ENCODE measurements around the gene UROC1.

DNA sequence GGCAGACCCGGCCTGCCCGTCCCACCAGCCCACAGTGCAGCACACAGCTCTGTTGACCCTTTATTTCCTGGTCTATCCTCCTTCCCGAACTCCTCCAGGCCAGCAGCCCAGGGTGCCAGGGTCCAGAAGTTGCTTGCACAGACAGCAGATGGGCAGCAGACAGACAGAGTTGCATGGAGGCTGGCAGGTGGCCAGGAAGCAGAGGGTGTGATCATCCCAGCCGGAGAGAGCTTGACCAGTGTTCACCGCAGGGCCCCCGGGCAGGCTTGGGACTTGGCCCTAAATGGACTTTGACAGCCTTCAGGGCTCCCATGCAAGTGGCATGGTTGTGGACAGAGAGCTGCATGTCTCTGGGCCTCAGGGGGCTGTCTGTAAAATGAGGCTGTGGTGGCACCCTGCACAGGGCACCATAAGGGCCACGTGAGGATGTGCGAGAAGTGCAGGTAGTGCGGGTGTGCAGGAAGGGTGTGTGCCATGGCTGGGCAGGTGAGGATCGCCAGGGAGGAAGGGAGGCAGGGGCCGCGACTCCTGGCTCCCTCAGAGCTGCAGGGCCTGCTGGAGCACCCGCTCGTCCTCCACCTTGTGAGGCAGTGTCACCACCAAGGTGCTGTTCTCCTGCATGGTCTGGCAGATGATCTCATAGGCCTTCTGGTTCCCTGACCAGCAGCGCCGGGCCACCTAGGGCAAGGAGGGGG, 35.6 kb downstream of the UROC1 start:
- TF ChIP-seq, protein P1, sequence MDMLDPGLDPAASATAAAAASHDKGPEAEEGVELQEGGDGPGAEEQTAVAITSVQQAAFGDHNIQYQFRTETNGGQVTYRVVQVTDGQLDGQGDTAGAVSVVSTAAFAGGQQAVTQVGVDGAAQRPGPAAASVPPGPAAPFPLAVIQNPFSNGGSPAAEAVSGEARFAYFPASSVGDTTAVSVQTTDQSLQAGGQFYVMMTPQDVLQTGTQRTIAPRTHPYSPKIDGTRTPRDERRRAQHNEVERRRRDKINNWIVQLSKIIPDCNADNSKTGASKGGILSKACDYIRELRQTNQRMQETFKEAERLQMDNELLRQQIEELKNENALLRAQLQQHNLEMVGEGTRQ (IDR thresholded peaks at IDR 0.05; ENCODE audit: borderline replicate concordance, low read depth, low read length): no peak
- TF ChIP-seq MAX (IDR thresholded peaks at IDR 0.05; ENCODE audit: low read depth): no peak
- no peak for TF ChIP-seq NRF1 (IDR thresholded peaks at IDR 0.05; ENCODE audit: low read depth, low read length)
- TF ChIP-seq POLR2AphosphoS5 (IDR thresholded peaks at IDR 0.05; ENCODE audit: low read depth, low read length): no peak
- TF ChIP-seq, protein P2, sequence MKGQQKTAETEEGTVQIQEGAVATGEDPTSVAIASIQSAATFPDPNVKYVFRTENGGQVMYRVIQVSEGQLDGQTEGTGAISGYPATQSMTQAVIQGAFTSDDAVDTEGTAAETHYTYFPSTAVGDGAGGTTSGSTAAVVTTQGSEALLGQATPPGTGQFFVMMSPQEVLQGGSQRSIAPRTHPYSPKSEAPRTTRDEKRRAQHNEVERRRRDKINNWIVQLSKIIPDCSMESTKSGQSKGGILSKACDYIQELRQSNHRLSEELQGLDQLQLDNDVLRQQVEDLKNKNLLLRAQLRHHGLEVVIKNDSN (IDR thresholded peaks at IDR 0.05; ENCODE audit: borderline replicate concordance, low read depth): no peak
- TF ChIP-seq RAD21 (IDR thresholded peaks at IDR 0.05; ENCODE audit: low read length): no peak
- no peak for TF ChIP-seq CHD2 (IDR thresholded peaks at IDR 0.05; ENCODE audit: low read length, partially characterized antibody)
- TF ChIP-seq RFX5 (IDR thresholded peaks at IDR 0.05; ENCODE audit: low read length): no peak
- no peak for TF ChIP-seq REST (IDR thresholded peaks at IDR 0.05; ENCODE audit: low read depth, low read length)
- TF ChIP-seq EZH2phosphoT487 (IDR thresholded peaks at IDR 0.05; ENCODE audit: borderline replicate concordance, low read depth): no peak
